ES-I3 (cell line): ENCODE results near the gene PGM1.

ENCODE experiments used
- H3K36me3 ChIP-seq: 2 replicates; pipeline ENCODE4 v1.6.1; 2013; ENCODE audit warnings: mild to moderate bottlenecking, low read length, control low read depth, moderate library complexity; ENCODE audit not compliant: insufficient read depth
- H3K4me1 ChIP-seq: 2 replicates; pipeline ENCODE4 v1.6.1; 2013; ENCODE audit warnings: mild to moderate bottlenecking, control low read depth, low read length; ENCODE audit not compliant: insufficient read depth
- H3K9ac ChIP-seq: 2 replicates; pipeline ENCODE4 v1.6.1; 2013; ENCODE audit warnings: low read depth, mild to moderate bottlenecking, low read length, moderate library complexity
- H3K9me3 ChIP-seq: 2 replicates; pipeline ENCODE4 v1.6.1; 2013; ENCODE audit warnings: mild to moderate bottlenecking, low read length, moderate library complexity; ENCODE audit not compliant: control insufficient read depth, insufficient read depth

Gene PGM1

DNA sequence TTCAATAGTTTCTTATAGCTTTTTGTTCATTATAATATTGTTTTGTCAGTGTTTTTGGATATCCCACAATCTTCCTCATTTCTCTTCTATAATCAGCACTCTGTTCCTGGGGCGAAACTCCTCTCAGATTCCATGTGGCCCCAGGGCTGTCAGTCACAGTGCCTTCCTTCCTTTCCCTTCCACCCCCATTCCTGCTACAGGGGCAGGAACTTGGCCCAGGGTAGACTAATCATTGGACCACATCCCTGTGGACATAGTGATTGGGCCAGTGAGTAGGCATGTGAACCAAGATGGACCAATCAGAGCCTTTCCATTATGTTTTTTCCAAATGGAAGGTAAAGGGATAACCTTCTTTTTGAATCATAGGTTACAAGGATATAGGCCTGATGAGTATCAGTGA, 78.3 kb downstream of the PGM1 start:
- no peak overlapping the region for H3K9ac ChIP-seq
- no peaks in the 10 kb centered on the region for H3K36me3 ChIP-seq
- H3K9me3 ChIP-seq, result no peaks in the 10 kb centered on the region
- peaks cover 11% of the 10 kb centered on the region for H3K4me1 ChIP-seq

DNA sequence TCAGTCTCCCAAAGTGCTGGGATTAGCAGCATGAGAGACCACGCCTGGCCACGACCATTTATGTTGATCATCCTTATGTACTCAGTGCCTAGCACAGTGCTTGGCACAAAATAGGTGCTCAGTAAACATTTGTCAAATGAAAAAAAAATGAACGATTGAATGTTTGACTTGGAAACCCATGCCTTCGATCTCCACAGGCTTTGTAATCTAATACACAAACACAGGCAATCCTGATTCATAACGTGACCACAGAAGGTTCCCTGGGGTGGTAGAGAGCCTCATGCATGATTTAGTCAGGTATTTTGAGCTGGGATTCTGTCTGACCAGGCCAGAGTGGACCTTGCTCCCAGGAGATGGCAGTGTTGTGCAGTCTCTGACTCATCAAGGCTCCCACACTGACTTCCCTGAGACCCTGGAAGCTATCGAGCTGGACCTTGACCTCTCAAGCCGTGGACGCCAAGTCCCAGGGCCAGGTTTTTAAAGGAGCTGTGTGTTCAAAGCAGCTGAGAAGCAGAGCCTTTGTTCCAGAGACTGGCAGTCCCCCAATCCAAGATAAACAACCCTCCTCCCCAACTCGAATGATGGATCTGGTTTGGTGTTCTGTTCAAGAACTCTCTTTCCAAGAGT, 81.1 kb downstream of the PGM1 start:
- no peaks in the 10 kb centered on the region; the same call in 1 of the 2 replicates for H3K9me3 ChIP-seq
- H3K4me1 ChIP-seq, result peaks cover 11% of the 10 kb centered on the region
- no peaks in the 10 kb centered on the region for H3K36me3 ChIP-seq
- H3K9ac ChIP-seq, result no peak overlapping the region

DNA sequence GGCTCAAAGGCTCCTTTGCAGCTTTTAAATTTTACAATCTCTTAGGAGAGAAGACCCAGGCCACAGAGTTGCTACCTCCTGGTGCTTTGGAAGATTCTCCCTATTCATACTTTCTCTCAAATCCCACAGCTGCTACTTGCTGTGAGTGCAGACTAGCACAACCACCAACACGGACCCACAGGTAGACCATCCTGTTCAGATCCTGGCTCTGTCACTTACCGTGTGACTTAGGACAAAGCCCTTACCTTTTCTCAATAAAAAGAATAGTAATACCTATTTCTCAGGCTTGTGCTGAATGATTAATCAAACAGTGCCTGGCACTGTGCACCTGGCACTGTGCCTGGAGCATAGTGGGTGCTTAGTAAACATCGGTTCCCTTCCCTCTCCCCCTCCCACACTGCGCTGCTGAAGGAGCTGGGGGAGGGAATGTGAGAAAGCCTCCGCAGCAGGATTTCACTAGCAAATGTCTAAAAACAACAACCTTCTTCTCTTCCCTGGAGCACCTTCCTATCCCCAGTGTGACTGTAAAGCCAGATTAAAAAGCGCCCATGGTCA, 81.7 kb downstream of the PGM1 start:
- H3K9ac ChIP-seq, result no peak overlapping the region
- H3K4me1 ChIP-seq, result peaks cover 11% of the 10 kb centered on the region
- no peaks in the 10 kb centered on the region; the same call in 1 of the 2 replicates for H3K9me3 ChIP-seq
- H3K36me3 ChIP-seq, result no peaks in the 10 kb centered on the region

DNA sequence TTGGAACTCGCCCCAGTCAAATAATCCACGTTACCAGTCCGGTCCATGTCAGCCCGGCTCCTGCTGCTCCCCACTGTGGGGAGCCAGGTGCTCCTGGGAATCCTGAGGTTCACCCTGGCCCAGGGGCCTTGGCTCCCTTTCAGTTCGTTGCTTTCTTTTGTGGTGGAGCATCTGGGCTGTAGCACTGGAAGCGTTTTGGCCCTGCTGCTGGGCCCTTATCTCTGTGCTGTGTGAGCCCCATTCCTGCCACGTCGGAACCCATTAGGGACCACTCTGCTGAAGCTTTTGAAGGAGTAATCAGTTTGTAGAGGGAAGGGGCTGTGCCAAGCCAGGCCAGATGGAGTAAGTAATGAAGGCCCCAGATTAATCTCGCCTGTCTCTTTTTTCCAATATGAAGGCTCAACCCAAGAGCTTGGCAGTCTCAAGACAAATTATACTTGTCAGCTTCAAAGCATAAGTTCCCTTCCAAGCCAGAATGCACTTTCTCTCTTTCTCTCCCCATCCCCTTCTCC, 82.3 kb downstream of the PGM1 start:
- Histone ChIP-seq H3K9ac (no peak overlapping the region), H3K36me3 (no peaks in the 10 kb centered on the region), H3K9me3 (peaks cover 2% of the 10 kb centered on the region; the same call in 1 of the 2 replicates), H3K4me1 (peaks cover 11% of the 10 kb centered on the region)

DNA sequence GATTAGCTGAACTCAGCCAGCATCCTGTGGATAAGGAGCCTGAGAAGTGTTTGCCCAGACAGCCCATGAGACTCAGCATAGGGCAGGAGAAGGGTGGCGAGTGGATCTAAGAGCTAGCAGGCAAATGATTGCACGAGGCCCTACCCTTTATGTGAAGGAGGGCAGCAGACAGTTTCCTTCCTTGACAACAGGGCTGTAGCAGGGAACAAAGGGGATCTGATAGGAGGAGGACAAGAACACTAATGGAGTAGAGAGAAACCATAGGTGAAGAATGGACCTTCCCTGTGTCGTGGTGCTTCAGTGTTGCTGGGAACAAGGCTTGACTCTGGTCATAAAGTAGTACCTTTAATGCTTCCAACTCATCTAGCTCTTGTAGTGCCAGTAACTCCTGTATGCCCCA, 84.3 kb downstream of the PGM1 start:
- H3K4me1 ChIP-seq, result peaks cover 12% of the 10 kb centered on the region
- no peak overlapping the region for H3K9ac ChIP-seq
- H3K9me3 ChIP-seq, result peaks cover 4% of the 10 kb centered on the region; the same call in 1 of the 2 replicates
- no peaks in the 10 kb centered on the region for H3K36me3 ChIP-seq

DNA sequence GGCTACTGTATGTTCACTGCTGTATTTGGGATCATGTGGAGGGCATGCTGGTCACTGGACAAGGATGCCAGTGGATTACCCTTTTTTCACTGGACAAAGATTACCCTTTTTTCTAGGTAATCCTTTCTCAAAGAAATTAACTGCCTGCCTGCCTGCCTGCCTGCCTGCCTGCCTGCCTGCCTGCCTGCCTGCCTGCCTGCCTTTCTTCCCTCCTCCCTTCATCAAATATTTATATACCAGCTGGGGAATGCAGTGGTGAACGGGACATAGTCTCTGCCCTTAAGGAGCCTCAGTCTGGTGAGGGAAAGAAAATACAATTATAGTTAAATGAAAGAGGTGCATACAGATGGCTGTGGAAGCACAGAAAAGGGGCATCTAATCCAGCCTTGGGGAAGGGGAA, 85.0 kb downstream of the PGM1 start:
- H3K4me1 ChIP-seq, result peaks cover 15% of the 10 kb centered on the region
- H3K9ac ChIP-seq, result no peak overlapping the region
- peaks cover 4% of the 10 kb centered on the region; the same call in 1 of the 2 replicates for H3K9me3 ChIP-seq

DNA sequence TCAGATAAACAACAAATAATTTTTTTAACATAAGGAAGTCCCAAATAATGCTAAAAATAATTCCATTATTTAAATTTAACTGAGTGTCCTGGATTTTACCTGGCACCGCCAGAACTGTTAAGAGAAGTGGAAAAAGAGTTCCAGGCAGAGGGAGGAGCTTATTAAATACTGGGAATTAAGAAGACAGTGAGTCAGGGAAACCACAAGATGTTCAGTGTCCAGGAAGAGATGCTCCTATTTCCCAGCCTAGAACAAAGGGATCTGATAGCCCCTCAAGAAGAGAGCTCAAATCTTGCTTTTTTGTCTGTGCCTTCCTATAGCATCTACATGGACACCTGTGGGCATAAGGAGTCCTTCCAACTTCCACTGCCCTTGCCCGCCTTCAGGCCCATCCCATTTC, 85.9 kb downstream of the PGM1 start:
- Histone ChIP-seq H3K4me1 (peaks cover 15% of the 10 kb centered on the region), H3K9me3 (peaks cover 4% of the 10 kb centered on the region; the same call in 1 of the 2 replicates), H3K9ac (no peak overlapping the region), H3K36me3 (no peaks in the 10 kb centered on the region)

More for the DNA sequence above, 85.0 kb downstream of the PGM1 start:
- no peaks in the 10 kb centered on the region for H3K36me3 ChIP-seq

DNA sequence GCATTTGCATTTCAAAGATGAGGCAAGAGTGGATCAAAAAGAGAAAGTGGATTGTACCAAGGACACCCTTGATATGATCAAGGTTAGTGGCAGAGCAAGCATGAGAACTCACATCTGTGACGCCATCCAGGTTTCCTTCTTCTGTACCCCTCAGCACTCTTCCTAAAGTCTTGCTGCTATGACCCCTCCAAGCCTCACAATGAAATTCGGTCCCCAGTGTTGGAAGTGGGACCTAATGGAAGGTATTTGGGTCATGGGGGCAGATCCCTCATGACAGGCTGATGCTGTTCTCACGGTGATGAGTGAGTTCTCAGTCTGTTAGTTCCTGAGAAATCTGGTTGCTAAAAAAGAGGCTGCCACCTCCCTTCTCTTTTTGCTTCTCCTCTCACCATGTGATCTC, 86.4 kb downstream of the PGM1 start:
- Histone ChIP-seq H3K9ac (no peak overlapping the region), H3K9me3 (peaks cover 4% of the 10 kb centered on the region; the same call in 1 of the 2 replicates), H3K4me1 (peaks cover 14% of the 10 kb centered on the region), H3K36me3 (no peaks in the 10 kb centered on the region)

DNA sequence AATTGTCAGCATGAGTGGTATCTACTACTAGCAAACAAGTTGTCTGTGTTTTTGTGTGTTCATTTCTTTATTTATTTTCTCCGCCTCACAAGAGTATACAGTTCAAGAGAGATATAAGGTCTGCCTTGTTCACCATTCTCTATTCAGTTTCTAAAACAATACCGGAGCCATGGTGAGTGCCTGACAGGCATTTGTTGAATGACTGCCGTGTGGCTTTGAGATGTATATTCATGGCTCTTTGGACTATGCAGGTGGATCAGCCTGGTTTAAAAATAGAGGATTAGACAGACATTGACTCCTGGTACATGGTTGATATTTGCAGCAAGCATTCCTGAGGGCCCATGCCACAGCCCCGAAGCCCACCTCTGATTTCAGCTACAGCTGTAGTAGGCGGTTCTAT, 89.7 kb downstream of the PGM1 start:
- Histone ChIP-seq H3K9me3 (peaks cover 4% of the 10 kb centered on the region; the same call in 1 of the 2 replicates), H3K9ac (no peak overlapping the region), H3K36me3 (no peaks in the 10 kb centered on the region), H3K4me1 (0 out of 2 replicates have a peak, but pooled peaks cover 4% of the 10 kb centered on the region)

DNA sequence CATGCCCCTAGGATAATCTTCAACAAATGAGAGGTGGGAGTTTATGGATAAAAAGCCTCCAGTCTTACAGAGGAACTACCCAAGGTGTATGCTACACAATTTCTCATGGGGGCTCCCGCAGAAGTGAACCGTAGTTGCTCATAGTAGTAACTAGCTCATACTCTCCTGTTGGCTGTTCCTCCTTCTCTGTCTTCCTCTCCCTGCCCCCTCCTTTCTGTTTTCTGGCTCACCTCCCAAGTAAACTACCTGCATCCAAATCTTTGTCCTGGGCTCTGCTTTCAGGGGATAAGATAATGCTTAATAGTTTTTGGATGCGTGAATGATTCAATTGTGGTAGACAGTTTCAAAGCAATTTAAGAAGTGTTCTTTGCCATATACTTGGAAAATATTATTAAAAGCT, 90.5 kb downstream of the PGM1 start:
- Histone ChIP-seq H3K4me1 (0 out of 2 replicates have a peak, but pooled peaks cover 4% of the 10 kb centered on the region), H3K36me3 (no peaks in the 10 kb centered on the region), H3K9me3 (peaks cover 4% of the 10 kb centered on the region; the same call in 1 of the 2 replicates), H3K9ac (no peak overlapping the region)

DNA sequence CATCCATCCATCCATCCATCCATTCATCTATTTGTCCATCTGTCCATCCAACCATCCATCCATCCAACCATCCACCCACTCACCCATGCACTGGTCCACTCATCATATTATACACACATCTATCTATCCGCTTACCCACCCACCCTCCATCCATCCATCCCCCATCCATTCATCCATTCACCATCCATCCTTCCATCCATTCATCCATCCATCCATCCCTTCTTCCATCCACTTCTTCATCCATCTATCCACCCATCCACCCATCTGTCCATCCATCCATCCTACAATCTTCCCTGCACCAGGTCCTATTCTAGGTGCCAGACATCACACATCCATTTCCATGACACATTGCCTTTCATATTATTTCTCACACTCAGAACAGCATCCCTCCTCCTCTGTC, 93.5 kb downstream of the PGM1 start:
- H3K9me3 ChIP-seq, result no peaks in the 10 kb centered on the region
- H3K9ac ChIP-seq, result no peak overlapping the region
- H3K36me3 ChIP-seq, result no peaks in the 10 kb centered on the region
- H3K4me1 ChIP-seq, result 0 out of 2 replicates have a peak, but pooled peaks cover 4% of the 10 kb centered on the region

DNA sequence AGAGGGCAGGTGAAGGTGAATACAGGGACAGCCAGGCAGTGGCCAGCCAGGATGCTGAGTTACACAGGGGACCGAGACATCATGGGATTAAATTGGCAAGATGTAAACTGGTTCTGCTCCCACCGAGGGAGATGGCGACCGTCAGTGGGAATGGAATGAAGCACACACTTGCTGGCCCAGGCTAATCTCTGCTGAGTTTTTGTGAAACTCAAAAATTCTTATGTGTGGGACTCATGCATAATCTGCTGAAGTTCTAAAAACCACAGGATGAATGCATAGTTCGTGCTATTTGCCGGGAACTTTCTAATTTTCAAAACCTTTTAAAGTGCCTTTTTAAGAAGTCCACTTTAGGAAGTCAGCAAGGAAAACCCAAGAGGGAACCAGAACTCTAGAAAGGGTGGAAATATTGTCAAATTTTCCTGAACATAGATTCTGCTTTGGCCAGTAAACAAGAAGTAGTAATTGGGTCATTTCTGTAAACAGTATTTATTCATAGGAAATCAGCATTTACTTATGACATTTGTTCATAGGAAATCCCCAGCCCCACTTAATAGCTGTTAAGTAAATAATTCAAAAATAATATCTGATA, 95.2 kb downstream of the PGM1 start:
- Histone ChIP-seq H3K9ac (no peak overlapping the region), H3K4me1 (no peaks in the 10 kb centered on the region), H3K9me3 (no peaks in the 10 kb centered on the region), H3K36me3 (no peaks in the 10 kb centered on the region)

DNA sequence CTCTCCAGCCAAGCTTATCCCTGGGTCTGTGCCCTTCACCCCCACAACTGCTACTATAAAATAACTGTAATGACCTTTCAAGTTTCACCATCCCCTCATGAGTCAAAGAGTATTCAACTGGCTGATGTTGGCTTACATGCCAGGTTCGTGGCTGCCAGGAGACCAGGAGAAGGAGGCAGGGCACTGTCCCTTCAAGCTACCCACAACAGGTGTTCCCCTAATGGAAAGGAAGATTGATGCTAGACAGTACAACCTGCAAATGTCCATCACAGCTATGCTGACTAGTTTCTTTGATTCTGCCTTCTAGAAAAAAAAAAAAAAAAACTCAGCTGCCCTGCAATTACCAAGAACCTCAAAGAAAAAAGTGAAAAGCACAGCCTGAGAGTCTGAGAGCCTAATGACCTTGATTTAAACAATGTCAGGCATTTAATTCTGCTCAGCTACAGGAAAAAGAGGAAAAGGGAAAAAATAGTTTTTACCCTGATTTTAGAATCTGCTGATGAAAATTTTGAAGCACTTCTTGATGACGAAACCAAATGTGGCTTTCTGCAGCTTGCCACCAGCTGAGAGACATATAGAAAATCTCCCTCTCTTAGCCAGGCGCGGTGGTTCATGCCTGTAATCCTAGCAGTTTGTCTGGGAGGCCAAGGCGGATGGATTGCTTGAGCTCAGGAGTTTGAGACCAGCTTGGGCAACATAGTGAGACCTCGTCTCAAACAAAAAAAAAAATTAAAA, 97.9 kb downstream of the PGM1 start:
- H3K36me3 ChIP-seq, result no peaks in the 10 kb centered on the region
- H3K4me1 ChIP-seq, result no peaks in the 10 kb centered on the region
- no peak overlapping the region for H3K9ac ChIP-seq
- no peaks in the 10 kb centered on the region for H3K9me3 ChIP-seq

DNA sequence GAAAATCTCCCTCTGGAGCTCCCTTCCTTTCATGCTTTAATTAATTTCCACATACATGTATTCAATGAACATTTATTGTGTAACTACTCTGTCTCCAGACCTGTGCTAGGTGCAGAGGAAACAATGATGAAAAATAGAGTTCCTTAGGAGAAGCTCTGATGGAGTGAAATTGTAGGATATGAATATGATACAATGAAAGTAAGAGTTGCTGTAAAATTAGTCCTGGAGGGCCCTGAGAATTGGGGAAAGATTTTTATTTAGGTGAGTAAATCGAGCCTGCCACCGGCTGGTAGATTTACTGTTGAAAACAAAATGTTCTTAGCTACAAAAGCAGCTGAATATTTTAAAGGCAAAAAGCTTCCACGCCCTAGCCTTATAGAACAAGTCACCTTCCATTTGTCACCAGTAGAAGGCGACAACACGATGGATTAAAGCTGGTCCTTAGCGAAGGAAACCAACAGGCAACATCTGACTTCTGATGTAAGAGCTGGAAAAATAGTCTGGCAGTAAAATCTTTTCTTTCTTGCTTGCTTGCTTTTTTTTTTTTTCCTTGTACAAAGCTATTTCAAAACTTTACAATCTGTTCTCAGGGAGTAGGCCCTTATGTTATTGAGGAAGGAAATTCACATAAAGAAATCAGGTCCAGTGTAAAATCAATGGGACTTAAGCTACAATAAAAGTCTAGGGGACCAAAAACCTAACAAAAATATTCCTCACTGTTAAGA, 98.7 kb downstream of the PGM1 start:
- no peaks in the 10 kb centered on the region for H3K4me1 ChIP-seq
- H3K9me3 ChIP-seq, result no peaks in the 10 kb centered on the region
- no peak overlapping the region; the same call in 1 of the 2 replicates for H3K9ac ChIP-seq
- no peaks in the 10 kb centered on the region for H3K36me3 ChIP-seq
